Adipose tissue (tissue), 3 donors: ENCODE measurements around the gene PRPSAP1. TPM values are rescaled to one million over a fixed set of nuclear protein-coding genes. Genes with fewer than 3 reads are reported as not detected.

ENCODE experiments used
- H3K27ac ChIP-seq: one replicate; pipeline ENCODE4 v1.5.1; 2013; ENCODE audit warnings: low read depth, low read length
- WGBS, 3 donors: extraction: QIAGEN DNeasy Blood & Tissue Kit; methylation state at CpG; one replicate each; pipeline ENCODE4 v1.1.7; 2013; 5-methylcytosine and 5-hydroxymethylcytosine counted together
- polyA plus RNA-seq, 3 donors: library from polyadenylated mRNA; stranded (reverse); fragments of 200-250 nt; gene quantifications; one replicate each; pipeline ENCODE4 v1.2.3, GENCODE V29; 2013
- donor health status: healthy with polysubstance abuse.
- donor health status: Bipolar disorder and iron deficiency.
- donor health status: healthy.

PRPSAP1 gene
- polyA plus RNA-seq, 3 donors = 25.6 to 40.7 (median 30.6) TPM

DNA sequence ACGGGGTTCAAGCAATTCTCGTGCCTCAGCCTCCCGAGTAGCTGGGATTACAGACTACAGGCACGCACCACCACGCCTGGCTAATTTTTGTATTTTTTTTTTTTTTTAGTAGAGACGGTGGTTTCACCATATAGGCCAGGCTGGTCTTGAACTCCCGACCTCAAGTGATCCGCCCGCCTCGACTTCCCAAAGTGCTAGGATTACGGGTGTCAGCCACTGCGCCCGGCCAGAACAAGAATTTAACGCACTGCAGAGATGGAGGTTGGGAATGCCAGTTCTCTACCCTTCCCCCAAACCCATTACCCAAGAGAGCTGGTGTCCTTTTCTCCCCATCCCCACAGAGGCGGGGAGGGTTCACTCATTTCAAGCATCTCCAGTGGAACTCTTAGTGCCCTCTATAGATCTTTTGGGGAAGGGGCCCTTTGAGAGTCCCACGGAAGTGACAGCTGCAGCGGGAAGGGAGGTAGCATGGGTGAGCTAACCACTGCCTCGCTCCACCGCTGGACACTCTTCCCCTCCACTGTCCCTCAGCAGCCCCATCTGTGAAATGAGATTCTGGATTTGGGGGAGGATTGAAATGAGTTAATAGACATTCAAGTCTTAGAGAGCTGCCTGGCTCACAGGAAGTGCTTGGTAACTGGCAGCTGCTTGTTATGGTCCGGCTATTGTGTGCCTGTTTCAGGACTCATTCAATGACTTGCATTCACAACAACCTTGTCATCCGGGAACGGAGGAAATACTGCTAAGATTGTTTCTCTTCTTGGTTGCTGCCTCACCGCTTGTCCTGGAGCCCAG, 92.1 kb downstream of the PRPSAP1 start:
- WGBS, 3 donors = 75 to 85% (median 78%) methylated on average over 21 to 23 of the region's 23 CpGs
- H3K27ac ChIP-seq = no peak overlapping the region

DNA sequence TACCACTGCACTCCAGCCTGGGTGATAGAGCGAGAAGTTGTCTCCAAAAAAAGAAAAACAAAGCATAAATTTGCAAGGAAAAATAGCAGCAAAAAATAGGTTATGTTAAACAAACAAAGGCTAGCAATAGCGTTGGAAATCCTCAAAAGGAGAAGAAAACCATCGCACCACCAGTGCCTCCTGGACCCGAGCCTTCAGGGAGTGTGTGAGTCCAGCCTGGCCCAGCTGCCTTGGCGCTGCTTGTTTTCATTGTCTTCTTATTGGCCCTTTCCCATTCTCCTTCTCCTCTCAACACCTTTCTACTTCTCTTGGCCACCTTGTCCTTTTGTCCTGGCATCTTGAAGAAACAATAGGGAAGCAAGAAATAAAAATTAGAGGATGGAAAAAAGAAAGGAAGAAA, 93.0 kb downstream of the PRPSAP1 start:
- 70 to 82% (median 71%) methylated on average over 5 of the region's 5 CpGs for WGBS, 3 donors

DNA sequence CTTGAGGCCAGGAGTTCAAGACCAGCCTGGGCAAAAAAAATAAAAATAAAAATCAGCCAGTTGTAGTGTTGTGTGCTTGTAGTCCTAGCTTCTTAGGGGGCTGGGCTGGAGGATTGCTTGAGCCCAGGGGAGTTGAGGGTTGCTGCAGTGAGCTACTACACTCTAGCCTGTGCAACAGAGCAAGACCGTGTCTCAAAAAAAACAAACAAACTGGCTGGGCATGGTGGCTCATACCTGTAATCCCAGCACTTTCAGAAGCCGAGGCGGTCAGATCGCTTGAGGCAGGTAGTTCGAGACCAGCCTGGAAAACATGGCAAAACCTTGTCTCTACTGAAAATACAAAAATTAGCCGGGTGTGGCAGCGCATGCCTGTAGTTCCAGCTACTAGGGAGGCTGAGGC, 93.5 kb downstream of the PRPSAP1 start:
- 92 to 95% (median 92%) methylated on average over 7 of the region's 7 CpGs for WGBS, 3 donors
- H3K27ac ChIP-seq = no peak overlapping the region

More for the DNA sequence above, 93.0 kb downstream of the PRPSAP1 start:
- no peak overlapping the region for H3K27ac ChIP-seq

Other genes starting within 250 kb of the PRPSAP1 start
- under 1 TPM in 2 of 3 donors, not detected in 1; 0.13 to 0.54 TPM for gene FOXJ1, start 212.7 kb downstream of the PRPSAP1 start, polyA plus RNA-seq
- 10 to 100 TPM in 2 of 3 donors, 1 to 10 TPM in 1; 5.4 to 25.2 (median 12.3) TPM for gene RNF157, start 113.4 kb downstream of the PRPSAP1 start, polyA plus RNA-seq
- 10 to 100 TPM; 14.4 to 43.7 (median 40.1) TPM for gene UBALD2, start 88.6 kb downstream of the PRPSAP1 start, polyA plus RNA-seq
- gene QRICH2, start 45.6 kb downstream of the PRPSAP1 start, polyA plus RNA-seq = 1 to 10 TPM; 1.3 to 2.2 (median 2.2) TPM
- 10 to 100 TPM in 2 of 3 donors, 1 to 10 TPM in 1; 8.4 to 33.0 (median 15.5) TPM for gene SPHK1, start 30.7 kb upstream of the PRPSAP1 start, polyA plus RNA-seq
- gene UBE2O, start 99.2 kb upstream of the PRPSAP1 start, polyA plus RNA-seq = 10 to 100 TPM in 2 of 3 donors, 1 to 10 TPM in 1; 6.2 to 10.1 (median 10.0) TPM
- under 1 TPM in 1 of 3 donors, not detected in 2; 0.08 TPM for gene AANAT, start 113.7 kb upstream of the PRPSAP1 start, polyA plus RNA-seq
- 10 to 100 TPM; 14.1 to 20.8 (median 19.8) TPM for gene RHBDF2, start 147.5 kb upstream of the PRPSAP1 start, polyA plus RNA-seq
- gene CYGB, start 183.8 kb upstream of the PRPSAP1 start, polyA plus RNA-seq = 10 to 100 TPM in 2 of 3 donors, 1 to 10 TPM in 1; 8.4 to 77.6 (median 54.4) TPM
- 10 to 100 TPM in 1 of 3 donors, 1 to 10 TPM in 2; 1.6 to 14.4 (median 4.7) TPM for gene PRCD, start 186.1 kb upstream of the PRPSAP1 start, polyA plus RNA-seq
- gene ST6GALNAC2, start 231.9 kb upstream of the PRPSAP1 start, polyA plus RNA-seq = 1 to 10 TPM; 2.0 to 6.4 (median 4.2) TPM